Type B pancreatic cell (in vitro differentiated cells): ENCODE measurements around the gene KCNK2. TPM values are rescaled to one million over a fixed set of nuclear protein-coding genes. Genes with fewer than 3 reads are reported as not detected.

ENCODE experiments used
- DNase-seq: peaks from one replicate; pipeline ENCODE4 v3.0.0; 2021; ENCODE audit warnings: mixed read lengths; ENCODE audit not compliant: unreplicated experiment; ENCODE audit errors: extremely low spot score
- H3K27ac Mint-ChIP-seq: 2 replicates; pipeline ENCODE4 v1.8.0; 2021; ENCODE audit warnings: mild to moderate bottlenecking, mixed read lengths
- H3K27me3 Mint-ChIP-seq: 2 replicates; pipeline ENCODE4 v1.8.0; 2021; ENCODE audit warnings: mixed read lengths
- H3K36me3 Mint-ChIP-seq: 2 replicates; pipeline ENCODE4 v1.8.0; 2021; ENCODE audit warnings: mixed read lengths
- H3K4me1 Mint-ChIP-seq: one replicate; pipeline ENCODE4 v1.8.0; 2021; ENCODE audit warnings: mixed read lengths; ENCODE audit not compliant: unreplicated experiment
- H3K4me3 Mint-ChIP-seq: 2 replicates; pipeline ENCODE4 v1.8.0; 2021; ENCODE audit warnings: mild to moderate bottlenecking, mixed read lengths
- H3K9me3 Mint-ChIP-seq: 2 replicates; pipeline ENCODE4 v1.8.0; 2021; ENCODE audit warnings: mixed read lengths
- CTCF ChIP-seq: fragments of 200-600 bp; sonication (generic); conservative IDR thresholded peaks from 2 replicates; pipeline ENCODE4 v1.5.0; 2021; ENCODE audit warnings: antibody characterized with exemption, mild to moderate bottlenecking
- total RNA-seq: library from RNA; stranded (reverse); gene quantifications from 2 replicates; pipeline ENCODE4 v1.2.1, GENCODE V29; 2021; ENCODE audit warnings: low replicate concordance

KCNK2 gene
- total RNA-seq, 1 donor from 2014 or later: 7.1 TPM

- H3K36me3 Mint-ChIP-seq: no peaks in the 10 kb centered on the region
- H3K4me1 Mint-ChIP-seq: no peaks in the 10 kb centered on the region
- no peak overlapping the region for H3K4me3 Mint-ChIP-seq
- H3K9me3 Mint-ChIP-seq: peaks cover 5% of the 10 kb centered on the region
- no peak for TF ChIP-seq CTCF
- no peaks in the 10 kb centered on the region for H3K27me3 Mint-ChIP-seq
- DNase-seq: no peak
- H3K27ac Mint-ChIP-seq: no peak overlapping the region
Measured at GRCh38 chr1:215045698-215046308, 36.7 kb upstream of the KCNK2 start.

- no peak for TF ChIP-seq CTCF
- Mint-ChIP-seq H3K9me3 (no peaks in the 10 kb centered on the region), H3K36me3 (no peaks in the 10 kb centered on the region), H3K27ac (no peak overlapping the region), H3K27me3 (no peaks in the 10 kb centered on the region), H3K4me3 (no peak overlapping the region), H3K4me1 (peaks cover 7% of the 10 kb centered on the region)
- DNase-seq: no peak
Measured at GRCh38 chr1:215052256-215053015, 30.1 kb upstream of the KCNK2 start.

GRCh38 chr1:215054266-215054665, 28.3 kb upstream of the KCNK2 start:
- DNase-seq: no peak
- Mint-ChIP-seq H3K36me3 (no peaks in the 10 kb centered on the region), H3K4me1 (peaks cover 7% of the 10 kb centered on the region), H3K4me3 (no peak overlapping the region), H3K27ac (peak overlapping the region; percentile 48), H3K27me3 (no peaks in the 10 kb centered on the region), H3K9me3 (no peaks in the 10 kb centered on the region)
- no peak for TF ChIP-seq CTCF

GRCh38 chr1:215055281-215055935, 27.1 kb upstream of the KCNK2 start:
- H3K4me3 Mint-ChIP-seq: peak overlapping the region; percentile 40

GRCh38 chr1:215056584-215056983, 26.0 kb upstream of the KCNK2 start:
- no peaks in the 10 kb centered on the region for H3K27me3 Mint-ChIP-seq
- H3K9me3 Mint-ChIP-seq: no peaks in the 10 kb centered on the region
- no peaks in the 10 kb centered on the region for H3K36me3 Mint-ChIP-seq
- no peak overlapping the region for H3K27ac Mint-ChIP-seq
- no peak for TF ChIP-seq CTCF
- no peak overlapping the region for H3K4me3 Mint-ChIP-seq
- peaks cover 7% of the 10 kb centered on the region for H3K4me1 Mint-ChIP-seq
- DNase-seq: no peak

More at GRCh38 chr1:215055281-215055935, 27.1 kb upstream of the KCNK2 start:
- DNase-seq: no peak
- Mint-ChIP-seq H3K4me1 (peaks cover 7% of the 10 kb centered on the region), H3K9me3 (no peaks in the 10 kb centered on the region), H3K36me3 (no peaks in the 10 kb centered on the region), H3K27me3 (no peaks in the 10 kb centered on the region), H3K27ac (peak overlapping the region; percentile 92)
- TF ChIP-seq CTCF: no peak
